Endothelial cell (in vitro differentiated cells): ENCODE measurements around the gene LILRB4. TPM values are rescaled to one million over a fixed set of nuclear protein-coding genes. Genes with fewer than 3 reads are reported as not detected.
A peak's percentile ranks its signal among the peaks of the same experiment; 100 is the strongest.
"Not testable (repeated sequence)": the region's sequence is repeated elsewhere in the genome, so short reads cannot be mapped to it uniquely, and the experiment has no call there.

Source experiments
- DNase-seq: peaks from one replicate; pipeline ENCODE4 v3.0.0; 2021; ENCODE audit warnings: low spot score
- H3K27ac Mint-ChIP-seq: one replicate; pipeline ENCODE4 v1.8.0; 2021; ENCODE audit warnings: mixed read lengths, inconsistent platforms; ENCODE audit not compliant: unreplicated experiment
- H3K27me3 Mint-ChIP-seq: one replicate; pipeline ENCODE4 v1.8.0; 2021; ENCODE audit warnings: mild to moderate bottlenecking, moderate library complexity, mixed read lengths, inconsistent platforms; ENCODE audit not compliant: unreplicated experiment
- H3K36me3 Mint-ChIP-seq: one replicate; pipeline ENCODE4 v1.8.0; 2021; ENCODE audit warnings: mild to moderate bottlenecking, low read depth, mixed read lengths, inconsistent platforms; ENCODE audit not compliant: unreplicated experiment
- H3K4me1 Mint-ChIP-seq: one replicate; pipeline ENCODE4 v1.8.0; 2021; ENCODE audit warnings: mild to moderate bottlenecking, mixed read lengths, inconsistent platforms; ENCODE audit not compliant: unreplicated experiment
- H3K4me3 Mint-ChIP-seq: one replicate; pipeline ENCODE4 v1.8.0; 2021; ENCODE audit warnings: mild to moderate bottlenecking, mixed read lengths, inconsistent platforms; ENCODE audit not compliant: unreplicated experiment
- H3K9me3 Mint-ChIP-seq: one replicate; pipeline ENCODE4 v1.8.0; 2021; ENCODE audit warnings: mixed read lengths, inconsistent platforms; ENCODE audit not compliant: unreplicated experiment
- total RNA-seq: library from RNA; stranded (reverse); fragmentation: NEBNext Ultra II Directional; extraction: Animal tissue kit (Norgen Biotek cat#: 25700); gene quantifications from one replicate; pipeline ENCODE4 v1.2.1, GENCODE V29; 2021; ENCODE audit not compliant: unreplicated experiment
- TF ChIP-seq, protein P1 (sequence below): fragments of 200-600 bp; sonication (generic); IDR thresholded peaks from one replicate; pipeline ENCODE4 v1.5.0; 2021; ENCODE audit warnings: antibody characterized with exemption; ENCODE audit not compliant: unreplicated experiment

The LILRB4 gene
- total RNA-seq, 1 donor from 2014 or later, result not detected

DNA sequence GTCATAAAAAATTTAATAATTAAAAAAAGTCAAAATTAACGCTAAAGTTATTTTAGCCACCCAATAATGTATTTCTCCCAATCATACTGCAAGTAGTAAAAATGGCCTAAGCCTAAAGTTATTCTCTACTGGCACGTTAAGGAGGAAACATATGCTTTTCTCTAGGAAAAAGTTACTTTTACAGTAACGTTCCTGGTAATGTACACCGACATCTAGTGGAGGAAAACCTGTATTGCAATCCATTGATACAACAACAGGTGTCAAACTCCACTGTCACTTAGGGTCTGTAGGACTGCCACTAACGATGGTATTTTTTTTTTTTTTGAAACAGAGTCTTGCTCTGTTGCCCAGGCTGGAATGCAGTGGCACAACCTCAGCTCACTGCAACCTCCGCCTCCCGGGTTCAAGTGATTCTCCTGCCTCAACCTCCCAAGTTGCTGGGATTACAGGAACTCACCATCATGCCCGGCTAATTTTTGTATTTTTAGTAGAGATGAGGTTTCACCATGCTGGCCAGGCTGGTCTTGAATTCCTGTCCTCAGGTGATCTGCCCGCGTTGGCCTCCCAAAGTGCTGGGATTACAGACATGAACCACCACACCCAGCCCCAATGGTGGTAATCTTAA, 13.5 kb downstream of the LILRB4 start:
- H3K4me1 Mint-ChIP-seq, H3K27me3 Mint-ChIP-seq, H3K4me3 Mint-ChIP-seq, H3K9me3 Mint-ChIP-seq, H3K36me3 Mint-ChIP-seq, H3K27ac Mint-ChIP-seq, DNase-seq: not testable (repeated sequence)
- TF ChIP-seq, protein P1, sequence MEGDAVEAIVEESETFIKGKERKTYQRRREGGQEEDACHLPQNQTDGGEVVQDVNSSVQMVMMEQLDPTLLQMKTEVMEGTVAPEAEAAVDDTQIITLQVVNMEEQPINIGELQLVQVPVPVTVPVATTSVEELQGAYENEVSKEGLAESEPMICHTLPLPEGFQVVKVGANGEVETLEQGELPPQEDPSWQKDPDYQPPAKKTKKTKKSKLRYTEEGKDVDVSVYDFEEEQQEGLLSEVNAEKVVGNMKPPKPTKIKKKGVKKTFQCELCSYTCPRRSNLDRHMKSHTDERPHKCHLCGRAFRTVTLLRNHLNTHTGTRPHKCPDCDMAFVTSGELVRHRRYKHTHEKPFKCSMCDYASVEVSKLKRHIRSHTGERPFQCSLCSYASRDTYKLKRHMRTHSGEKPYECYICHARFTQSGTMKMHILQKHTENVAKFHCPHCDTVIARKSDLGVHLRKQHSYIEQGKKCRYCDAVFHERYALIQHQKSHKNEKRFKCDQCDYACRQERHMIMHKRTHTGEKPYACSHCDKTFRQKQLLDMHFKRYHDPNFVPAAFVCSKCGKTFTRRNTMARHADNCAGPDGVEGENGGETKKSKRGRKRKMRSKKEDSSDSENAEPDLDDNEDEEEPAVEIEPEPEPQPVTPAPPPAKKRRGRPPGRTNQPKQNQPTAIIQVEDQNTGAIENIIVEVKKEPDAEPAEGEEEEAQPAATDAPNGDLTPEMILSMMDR, result peak; percentile 76

DNA sequence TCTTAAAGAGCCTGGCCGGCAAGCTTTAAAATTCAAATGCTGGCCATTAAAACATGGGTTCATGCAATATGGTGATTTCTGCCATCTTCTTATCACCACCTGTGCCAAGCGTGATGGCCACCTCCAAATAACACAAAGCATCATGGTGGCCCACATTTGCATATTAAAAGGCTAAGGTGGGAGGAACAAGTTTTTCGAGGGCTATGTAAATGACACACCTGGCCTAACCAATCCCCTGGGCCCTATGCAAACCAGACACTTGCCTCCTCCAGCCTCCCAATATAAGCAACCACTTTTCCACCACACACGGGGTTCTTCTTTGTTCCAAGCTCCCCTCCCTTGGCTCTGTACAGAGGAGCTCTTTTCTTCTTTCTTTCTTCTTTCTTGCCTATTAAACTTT, 14.4 kb downstream of the LILRB4 start:
- no peak overlapping the region for H3K27ac Mint-ChIP-seq
- no peaks in the 10 kb centered on the region for H3K4me1 Mint-ChIP-seq
- H3K27me3 Mint-ChIP-seq, result no peaks in the 10 kb centered on the region
- H3K9me3 Mint-ChIP-seq, result peaks cover 5% of the 10 kb centered on the region
- H3K4me3 Mint-ChIP-seq, result no peak overlapping the region
- H3K36me3 Mint-ChIP-seq, result no peaks in the 10 kb centered on the region
- TF ChIP-seq, protein P1, result no peak
- DNase-seq, result no peak

DNA sequence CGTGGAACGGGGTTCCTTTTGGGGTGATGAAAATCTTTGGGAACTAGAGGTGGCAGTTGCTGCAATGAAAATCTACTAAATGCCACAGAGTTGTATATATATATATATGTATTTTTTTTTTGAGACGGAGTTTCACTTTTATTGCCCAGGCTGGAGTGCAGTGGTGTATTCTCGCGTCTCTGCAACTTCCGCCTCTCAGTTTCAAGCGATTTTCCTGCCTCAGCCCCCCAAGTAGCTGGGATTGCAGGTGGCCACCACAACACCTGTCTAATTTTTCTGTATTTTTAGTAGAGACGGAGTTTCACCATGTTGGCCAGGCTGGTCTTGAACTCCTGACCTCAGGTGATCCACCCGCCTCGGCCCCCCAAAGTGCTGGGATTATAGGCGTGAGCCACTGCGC, 18.8 kb downstream of the LILRB4 start:
- not testable (repeated sequence) for DNase-seq, H3K27ac Mint-ChIP-seq, H3K27me3 Mint-ChIP-seq, H3K4me1 Mint-ChIP-seq, H3K36me3 Mint-ChIP-seq, H3K4me3 Mint-ChIP-seq
- peaks cover 14% of the 10 kb centered on the region for H3K9me3 Mint-ChIP-seq

DNA sequence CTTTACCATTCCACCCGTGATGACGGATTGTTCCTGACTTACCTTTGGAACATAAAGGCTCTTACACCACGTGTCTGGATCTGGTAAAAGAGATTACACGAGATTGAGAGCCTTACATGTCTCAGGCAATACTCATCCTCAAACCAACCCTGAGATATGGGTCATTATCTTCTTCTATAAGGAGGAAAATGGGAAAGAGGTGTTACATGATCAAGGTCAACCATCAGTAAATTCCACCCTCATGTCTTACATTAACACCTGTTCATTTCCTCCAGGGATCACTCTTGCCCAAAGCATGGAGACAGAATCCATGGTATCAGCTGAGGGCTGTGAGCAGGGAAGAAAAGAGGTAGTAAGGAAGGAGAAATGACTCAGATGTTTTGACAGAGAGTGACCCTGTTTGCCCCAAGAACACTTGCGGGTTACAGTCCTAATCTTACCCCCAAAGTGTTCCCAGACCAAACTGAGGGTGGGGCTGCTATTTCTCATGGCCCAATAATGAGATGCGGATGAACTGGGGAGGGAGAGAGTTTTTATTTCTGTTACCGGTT, 19.6 kb downstream of the LILRB4 start:
- Mint-ChIP-seq H3K4me3 (no peak overlapping the region), H3K9me3 (peaks cover 15% of the 10 kb centered on the region)

DNA sequence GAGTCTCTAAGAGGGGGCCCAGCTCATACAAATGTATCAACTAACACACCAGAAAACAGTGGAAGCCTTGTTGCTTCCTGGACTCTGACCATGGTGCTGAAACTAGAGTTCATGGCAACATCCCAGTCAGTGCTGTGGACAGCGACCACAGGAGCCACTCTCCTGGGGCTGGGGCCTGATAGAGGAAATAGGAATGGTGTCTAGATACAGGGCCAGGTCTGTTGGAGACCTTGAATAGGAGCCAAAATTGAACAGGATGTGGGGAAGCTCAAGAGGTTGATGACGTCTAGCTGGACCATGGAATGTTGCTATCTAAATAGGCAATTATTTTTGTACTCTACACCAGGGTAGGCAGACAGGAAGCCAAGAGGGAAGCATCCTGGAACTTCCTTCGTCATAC, 21.7 kb downstream of the LILRB4 start:
- Mint-ChIP-seq H3K4me3 (no peak overlapping the region), H3K9me3 (peaks cover 22% of the 10 kb centered on the region), H3K4me1 (no peaks in the 10 kb centered on the region), H3K36me3 (peaks cover 4% of the 10 kb centered on the region), H3K27ac (no peak overlapping the region), H3K27me3 (no peaks in the 10 kb centered on the region)
- TF ChIP-seq, protein P1, result no peak
- DNase-seq, result no peak

More for the DNA sequence above, 19.6 kb downstream of the LILRB4 start:
- TF ChIP-seq, protein P1, result no peak
- Mint-ChIP-seq H3K27me3 (no peaks in the 10 kb centered on the region), H3K36me3 (peaks cover 4% of the 10 kb centered on the region), H3K27ac (no peak overlapping the region), H3K4me1 (no peaks in the 10 kb centered on the region)
- no peak for DNase-seq
